HEK293 (cell line): Measurements from ENCODE around the gene RAB36.

Source experiments
- CTCF ChIP-seq: fragments of 450-650 bp; formaldehyde crosslinking; IDR thresholded peaks from 2 replicates; pipeline ENCODE4 v1.5.1; 2016; ENCODE audit warnings: missing biosample characterization, missing genetic modification characterization
- PATZ1 ChIP-seq: fragments of 450-650 bp; formaldehyde crosslinking; IDR thresholded peaks from 2 replicates; pipeline ENCODE4 v1.5.1; 2016; ENCODE audit warnings: missing biosample characterization, missing genetic modification characterization
- REST ChIP-seq: fragments of 450-650 bp; formaldehyde crosslinking; IDR thresholded peaks from 2 replicates; pipeline ENCODE4 v1.5.1; 2016; ENCODE audit warnings: missing biosample characterization, missing genetic modification characterization
- ZNF114 ChIP-seq: fragments of 450-650 bp; formaldehyde crosslinking; IDR thresholded peaks from 2 replicates; pipeline ENCODE4 v1.5.0; 2017; ENCODE audit warnings: missing biosample characterization, missing genetic modification characterization
- ZNF843 ChIP-seq: fragments of 450-650 bp; formaldehyde crosslinking; IDR thresholded peaks from 2 replicates; pipeline ENCODE4 v1.5.1; 2016; ENCODE audit warnings: missing biosample characterization, missing genetic modification characterization

GRCh38 chr22:23097412-23098229 is 47.7 kb upstream of the RAB36 start:
- TF ChIP-seq REST (no peak), CTCF (no peak), ZNF114 (tag by site-specific recombination) (no peak), ZNF843 (no peak), PATZ1 (tag by site-specific recombination) (no peak)
